Activated T-cell treated with anti-CD3 and anti-CD28 coated beads for 1 hour (primary cell): ENCODE results near the gene THAP5.

Experiments used
- DNase-seq: peaks from one replicate; pipeline ENCODE4 v3.0.0-alpha.2; 2020; ENCODE audit warnings: low read depth

THAP5 gene, protein sequence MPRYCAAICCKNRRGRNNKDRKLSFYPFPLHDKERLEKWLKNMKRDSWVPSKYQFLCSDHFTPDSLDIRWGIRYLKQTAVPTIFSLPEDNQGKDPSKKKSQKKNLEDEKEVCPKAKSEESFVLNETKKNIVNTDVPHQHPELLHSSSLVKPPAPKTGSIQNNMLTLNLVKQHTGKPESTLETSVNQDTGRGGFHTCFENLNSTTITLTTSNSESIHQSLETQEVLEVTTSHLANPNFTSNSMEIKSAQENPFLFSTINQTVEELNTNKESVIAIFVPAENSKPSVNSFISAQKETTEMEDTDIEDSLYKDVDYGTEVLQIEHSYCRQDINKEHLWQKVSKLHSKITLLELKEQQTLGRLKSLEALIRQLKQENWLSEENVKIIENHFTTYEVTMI

GRCh38 chr7:108569381-108570145, at the start of gene THAP5, which contains the start of gene DNAJB9:
TSS of gene THAP5 (minus strand) at chr7:108569706. CDS start at chr7:108569569, 137 bp downstream.
TSS of gene DNAJB9 (plus strand) at chr7:108569874. CDS start at chr7:108571727, 1,853 bp downstream.
- peak; percentile 97 for DNase-seq

DNA sequence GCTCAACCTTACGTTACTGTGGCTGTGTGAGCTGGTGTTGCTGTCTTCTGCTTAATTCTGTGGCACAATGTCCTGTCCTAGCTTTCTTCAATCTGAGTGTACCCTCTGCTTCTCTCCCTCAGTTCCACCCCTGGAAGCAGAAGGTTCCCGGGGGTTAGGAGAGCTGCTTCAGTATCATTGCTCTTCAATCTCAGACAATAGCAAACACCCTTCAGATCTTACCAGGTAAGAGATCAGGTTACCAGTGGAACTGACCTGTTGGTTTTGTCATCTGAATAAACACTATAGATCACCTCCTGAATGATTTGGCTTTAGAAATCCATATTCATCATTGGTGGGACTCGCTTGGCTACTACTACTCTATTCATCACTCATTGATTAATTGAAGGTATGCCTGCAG, 48.5 kb upstream of the THAP5 start:
- DNase-seq: no peak

- no peak for DNase-seq
Observed at GRCh38 chr7:108614896-108615295, 45.4 kb upstream of the THAP5 start.

- no peak for DNase-seq
Observed at GRCh38 chr7:108613949-108614381, 44.5 kb upstream of the THAP5 start.

DNA sequence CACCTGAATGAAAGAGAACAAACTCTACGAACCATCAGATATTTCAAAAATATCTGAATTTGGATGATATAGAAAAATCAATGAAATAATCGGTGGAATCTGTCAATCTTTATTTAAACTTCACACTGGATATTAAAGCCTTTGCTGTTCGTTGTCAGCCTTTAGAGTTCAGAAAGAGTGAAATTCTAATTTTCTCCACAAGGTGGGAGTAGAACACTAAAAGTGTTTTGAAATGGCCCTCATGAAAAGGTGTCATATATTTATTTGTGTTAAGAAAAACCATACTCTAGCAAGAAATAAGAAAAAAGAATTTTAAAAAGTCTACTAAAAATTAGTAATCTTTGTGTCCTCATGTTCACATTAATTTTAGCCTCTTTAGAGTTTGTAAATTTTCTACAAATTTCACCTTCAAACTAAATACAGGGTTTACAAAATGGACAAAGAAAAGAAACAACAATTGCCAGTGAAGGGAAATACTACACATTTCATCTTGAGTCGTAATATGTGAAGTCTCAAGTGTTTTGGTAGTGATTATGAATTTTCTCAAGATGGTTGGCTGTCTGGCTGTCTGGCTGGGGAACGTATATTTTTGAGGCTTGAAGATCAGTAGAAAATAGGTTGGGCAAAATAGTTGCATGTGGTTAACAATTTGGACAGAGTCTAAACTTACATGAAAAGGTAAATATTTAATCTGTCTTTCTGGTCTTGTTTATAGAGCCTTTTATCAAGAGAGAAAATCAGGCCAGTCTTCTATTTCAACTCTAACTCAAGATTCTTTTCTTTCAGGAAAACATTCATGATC, 43.8 kb upstream of the THAP5 start:
- DNase-seq: no peak

GRCh38 chr7:108611268-108611667, 41.8 kb upstream of the THAP5 start:
- no peak for DNase-seq

- DNase-seq: no peak
Observed at GRCh38 chr7:108609643-108610042, 40.1 kb upstream of the THAP5 start.

DNA sequence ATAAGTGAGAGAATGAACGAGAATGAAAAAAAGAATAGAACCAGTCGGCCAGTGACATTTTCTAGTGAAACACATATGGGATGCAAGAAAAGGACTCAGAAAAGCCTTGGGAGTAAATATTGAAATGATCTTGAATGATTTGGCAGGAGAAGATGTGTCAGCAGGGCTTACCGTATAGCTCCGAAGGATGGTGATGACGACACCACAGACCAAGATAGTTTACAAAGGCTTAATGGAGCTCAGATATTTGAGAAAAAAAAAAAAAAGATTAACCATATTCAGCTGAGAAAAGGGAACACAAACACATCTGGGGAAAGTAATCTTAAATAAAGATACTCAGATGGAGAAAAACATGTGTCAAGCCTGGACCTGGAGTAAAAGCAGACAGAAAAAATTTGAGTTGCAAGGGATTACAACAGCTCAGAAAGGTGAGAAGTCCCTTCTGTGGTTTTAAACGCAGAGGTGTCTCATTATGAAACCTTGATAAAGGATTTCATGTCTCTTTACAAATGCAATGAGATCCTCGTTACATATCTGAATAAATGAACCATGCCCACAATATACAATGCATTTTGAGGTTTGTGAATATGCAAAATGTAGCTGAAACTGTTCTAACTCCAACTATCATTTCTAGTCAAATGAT, 36.2 kb upstream of the THAP5 start:
- no peak for DNase-seq

DNA sequence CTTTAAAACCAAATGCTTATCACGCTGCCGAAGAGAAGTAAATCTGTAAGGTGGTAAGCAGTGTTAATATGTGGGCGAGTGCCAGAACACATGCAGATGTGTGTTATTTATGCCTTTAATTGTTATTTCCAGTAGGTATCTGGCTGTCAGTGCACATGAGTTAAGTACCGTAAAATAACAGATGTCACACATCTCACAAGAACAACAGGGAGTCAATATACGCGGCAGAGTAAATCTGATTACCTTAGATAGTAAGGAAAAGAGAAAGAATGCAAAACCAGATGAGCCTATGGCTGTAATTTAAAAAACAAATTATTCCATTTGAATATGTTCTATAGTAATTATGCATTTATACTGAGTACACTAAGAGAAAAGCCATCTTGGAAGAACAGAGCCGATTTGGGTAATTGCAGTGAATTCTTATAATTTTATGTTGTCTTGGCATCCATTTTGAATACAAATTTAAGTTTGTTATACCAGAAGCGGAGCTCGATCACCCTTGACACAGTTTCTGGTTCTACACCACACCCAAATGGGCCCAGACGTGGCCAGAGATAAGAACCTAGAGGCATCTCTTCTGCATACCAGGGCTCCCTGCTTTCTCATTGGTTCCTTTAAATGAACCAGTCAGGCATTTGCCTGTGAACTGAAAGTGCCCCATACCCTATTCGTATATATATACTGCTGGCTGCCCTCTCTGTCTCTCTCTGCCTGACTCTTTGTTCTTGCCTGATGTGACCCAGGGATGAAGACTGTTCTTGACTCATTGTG, 35.0 kb upstream of the THAP5 start:
- no peak for DNase-seq

- no peak for DNase-seq
Observed at GRCh38 chr7:108603656-108604306, 34.3 kb upstream of the THAP5 start.

DNA sequence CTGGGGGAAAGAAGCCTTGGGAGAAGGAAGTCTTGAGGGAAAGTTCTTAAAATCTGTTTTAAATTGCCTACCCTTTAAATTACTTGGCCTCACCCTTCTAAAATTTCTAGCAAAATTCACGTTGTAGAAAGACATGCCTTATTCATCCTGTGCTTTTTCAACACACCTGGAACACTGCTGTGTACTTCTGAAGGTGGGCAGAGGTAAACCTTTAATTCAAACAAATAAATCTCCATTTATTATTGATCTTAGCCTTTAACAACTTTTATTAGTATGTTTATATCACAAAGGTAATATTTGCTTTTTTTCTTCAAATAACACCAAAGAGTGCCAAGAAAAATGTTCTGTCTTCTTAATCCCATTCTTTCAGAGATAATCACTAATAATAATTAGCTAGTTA, 30.9 kb upstream of the THAP5 start:
- no peak for DNase-seq

GRCh38 chr7:108598914-108599580, 29.5 kb upstream of the THAP5 start:
- no peak for DNase-seq

GRCh38 chr7:108598153-108598552, 28.6 kb upstream of the THAP5 start:
- DNase-seq: no peak

DNA sequence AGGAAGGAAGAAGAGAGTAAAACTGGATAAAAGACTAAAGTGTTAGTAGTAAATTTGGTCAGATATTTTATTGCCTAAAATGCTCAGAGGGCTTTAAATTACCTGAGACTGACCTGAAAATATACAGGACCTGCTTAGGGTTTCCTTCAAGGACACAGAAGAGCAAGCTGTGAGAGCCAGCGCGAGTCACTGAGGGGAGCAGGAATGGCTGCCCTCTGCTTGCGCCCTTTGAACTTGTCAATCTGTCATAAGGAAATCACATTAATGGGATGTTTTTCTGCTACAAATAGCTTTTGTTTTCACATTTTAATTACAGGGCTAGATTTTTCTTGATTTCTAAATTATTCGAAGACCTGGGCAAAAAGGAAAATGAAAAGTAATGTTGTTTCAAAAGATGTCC, 27.1 kb upstream of the THAP5 start:
- no peak for DNase-seq

- DNase-seq: no peak
Observed at GRCh38 chr7:108592646-108593201, 23.2 kb upstream of the THAP5 start.

- no peak for DNase-seq
Observed at GRCh38 chr7:108590606-108591005, 21.1 kb upstream of the THAP5 start.

DNA sequence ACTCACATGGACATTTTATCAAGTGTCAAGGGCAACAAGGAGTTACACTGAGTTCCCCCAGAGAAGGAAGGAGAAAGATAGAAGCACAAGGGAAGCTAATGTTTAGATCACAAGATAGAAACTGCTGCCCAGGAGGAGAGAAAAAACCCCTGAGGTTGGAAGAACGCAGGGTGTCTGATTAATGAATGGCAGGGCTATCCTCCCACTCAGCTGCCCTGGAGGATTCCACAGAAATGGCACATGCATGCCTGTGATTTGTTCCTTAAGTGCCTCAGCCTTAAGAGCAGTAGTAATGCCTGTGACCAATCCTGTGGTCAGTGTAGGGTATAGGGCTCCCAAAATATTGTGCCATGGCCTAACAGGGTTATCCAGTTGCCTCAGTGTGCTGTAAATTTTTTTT, 20.4 kb upstream of the THAP5 start:
- DNase-seq: no peak

GRCh38 chr7:108589199-108589598, 19.7 kb upstream of the THAP5 start:
- no peak for DNase-seq

DNA sequence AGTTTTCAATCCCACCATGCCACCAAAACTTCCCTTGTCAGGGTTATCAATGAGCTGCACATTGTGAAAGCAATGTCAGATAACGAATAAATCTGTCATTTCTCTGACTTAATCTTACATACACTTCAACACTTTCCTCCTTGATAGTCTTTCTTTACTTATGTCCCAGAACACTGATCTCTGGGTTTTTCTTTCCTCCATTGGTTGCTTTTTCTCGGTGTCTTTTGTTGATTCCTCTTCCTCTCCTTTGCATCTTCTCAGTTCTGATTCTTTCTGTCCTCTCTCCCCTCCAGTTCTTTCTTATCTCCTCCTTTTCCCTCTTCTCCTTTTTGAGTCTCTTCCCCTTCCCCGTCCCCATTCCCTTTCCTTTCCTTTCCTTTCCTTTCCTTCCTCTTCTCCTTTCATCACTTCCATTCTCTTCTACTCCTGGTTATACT, 16.8 kb upstream of the THAP5 start:
- no peak for DNase-seq

- DNase-seq: no peak
Observed at GRCh38 chr7:108585843-108586242, 16.3 kb upstream of the THAP5 start.
